NCI-H1694 treated with DMSO at 0.1 percent for 48 hours (cell line): ENCODE measurements around the gene FSTL1.

ENCODE experiments used
- DNase-seq: peaks from one replicate; lab custom pipeline; 2025; lab: John Stamatoyannopoulos, UW

FSTL1 gene

DNA sequence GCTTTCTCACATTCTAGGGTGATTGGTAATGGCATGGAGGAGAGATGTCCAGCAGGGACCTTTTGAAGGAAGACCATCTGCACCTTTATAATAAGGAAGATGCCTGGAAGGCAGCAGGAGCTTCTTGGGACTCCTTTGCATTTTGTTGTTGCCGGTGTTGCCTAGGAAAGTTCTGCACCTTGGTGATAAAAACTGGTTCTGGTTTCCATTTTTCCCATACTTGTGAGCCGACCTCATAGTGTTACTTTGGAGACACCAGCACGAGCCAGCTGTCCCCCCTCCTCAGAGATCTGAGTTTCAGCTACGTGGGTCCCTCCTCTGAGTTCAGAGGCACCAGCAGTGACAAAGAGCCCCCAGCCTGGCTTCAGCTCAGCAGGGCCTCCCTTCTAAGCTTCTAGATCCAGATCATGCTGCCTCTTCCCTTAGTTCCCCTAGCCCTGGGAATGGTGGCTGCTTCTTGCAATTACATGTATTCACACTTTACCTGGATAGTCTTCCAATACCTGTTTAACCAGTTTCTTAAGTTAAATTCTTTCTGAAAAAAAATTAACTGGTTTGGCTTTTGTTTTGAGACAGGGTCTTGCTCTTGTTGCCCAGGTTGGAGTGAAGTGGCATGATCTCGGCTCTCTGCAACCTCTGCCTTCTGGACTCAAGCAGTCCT, 18.0 kb upstream of the FSTL1 start:
- no peak for DNase-seq

DNA sequence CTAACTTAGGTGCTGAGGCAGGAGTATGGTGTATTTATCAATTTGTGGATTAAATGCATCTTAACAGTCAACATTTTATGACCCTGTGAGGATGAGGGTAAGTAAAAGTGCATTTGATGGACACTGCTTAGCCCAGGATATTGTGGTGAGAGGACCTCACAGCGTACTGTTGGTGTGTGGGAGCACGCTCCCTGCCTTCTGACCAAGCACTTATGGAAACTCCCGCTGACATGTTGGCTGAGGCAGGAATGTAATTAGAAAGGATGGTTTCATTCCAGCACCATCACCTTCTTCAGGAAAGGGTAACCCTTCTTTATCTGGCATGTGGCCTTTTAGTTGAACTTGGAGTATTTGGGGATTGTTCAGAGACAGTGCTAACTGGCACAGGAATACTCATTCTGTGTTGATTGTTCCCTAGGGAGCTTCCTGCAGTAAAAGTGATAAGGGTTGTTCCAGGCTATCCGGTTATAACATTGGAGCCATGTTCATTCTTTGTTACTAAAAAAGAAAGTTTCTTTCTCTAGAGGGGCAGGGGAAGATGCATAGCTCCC, 11.7 kb upstream of the FSTL1 start:
- DNase-seq: no peak

DNA sequence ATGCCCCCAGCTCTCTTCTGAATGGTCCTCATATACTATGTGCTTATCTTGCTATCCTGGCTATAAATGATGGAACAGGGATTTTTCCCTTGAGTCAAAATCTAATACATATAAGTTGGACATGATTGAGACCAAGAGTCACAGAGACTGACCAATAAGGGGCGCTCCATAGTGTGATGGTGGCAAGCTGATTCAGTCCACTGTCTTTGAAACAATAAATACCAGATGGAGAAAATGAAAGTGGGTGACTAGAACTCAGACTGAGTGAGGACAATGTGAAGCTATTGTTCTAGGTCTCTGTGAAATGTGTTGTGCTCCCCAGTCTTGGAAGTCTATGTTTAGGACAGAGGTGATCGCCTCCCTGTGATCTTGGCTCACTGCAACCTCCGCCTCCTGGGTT, 10.6 kb upstream of the FSTL1 start:
- no peak for DNase-seq

DNA sequence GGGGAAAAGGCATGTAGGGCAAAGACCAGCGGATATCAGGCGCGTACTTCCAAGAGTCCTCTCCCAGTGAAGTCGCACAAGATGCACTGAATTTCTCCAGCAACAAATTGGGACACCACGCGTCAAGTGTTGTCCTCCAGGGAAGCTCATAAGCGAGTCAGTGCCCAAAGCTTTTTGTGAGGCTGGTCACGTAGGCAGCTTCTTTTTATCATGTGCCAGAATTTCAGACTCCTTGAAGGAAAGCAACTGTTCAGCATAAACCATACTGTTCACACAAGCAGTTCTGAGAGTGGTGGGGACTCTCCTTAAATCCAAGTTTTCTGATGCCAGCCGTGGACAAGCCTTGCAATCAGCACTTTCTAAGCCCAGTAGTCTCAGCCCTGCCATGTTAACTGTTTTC, 10.1 kb upstream of the FSTL1 start:
- no peak for DNase-seq

DNA sequence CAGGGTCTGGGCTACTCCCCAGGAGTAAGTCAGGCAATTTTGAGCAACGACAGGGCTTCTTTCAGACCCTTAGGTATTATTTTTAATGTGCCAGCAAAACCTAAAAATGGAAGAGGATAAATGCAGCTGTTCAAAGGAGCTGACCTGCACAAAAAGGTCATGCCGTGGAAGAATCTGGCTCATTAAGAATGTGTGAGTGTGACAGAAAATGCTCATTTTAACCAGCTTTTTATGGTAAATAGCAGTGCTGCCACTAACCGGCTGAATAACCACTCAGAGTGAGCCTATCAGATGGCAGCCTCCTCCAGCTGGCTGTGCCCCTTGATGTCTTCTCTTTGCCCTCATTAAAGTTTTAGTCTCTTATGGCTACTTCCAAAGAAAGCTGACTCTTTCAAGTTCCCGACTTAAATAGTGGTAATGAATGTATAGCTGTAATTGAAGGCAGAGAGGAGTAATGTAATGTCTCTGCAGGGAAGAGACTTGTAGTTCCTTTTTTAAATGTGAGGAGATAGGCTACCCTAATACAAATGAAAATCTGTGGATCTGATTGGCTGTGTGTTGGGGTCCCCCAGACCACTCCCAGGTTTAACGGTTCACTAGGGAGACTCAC, 9.5 kb upstream of the FSTL1 start:
- no peak for DNase-seq

DNA sequence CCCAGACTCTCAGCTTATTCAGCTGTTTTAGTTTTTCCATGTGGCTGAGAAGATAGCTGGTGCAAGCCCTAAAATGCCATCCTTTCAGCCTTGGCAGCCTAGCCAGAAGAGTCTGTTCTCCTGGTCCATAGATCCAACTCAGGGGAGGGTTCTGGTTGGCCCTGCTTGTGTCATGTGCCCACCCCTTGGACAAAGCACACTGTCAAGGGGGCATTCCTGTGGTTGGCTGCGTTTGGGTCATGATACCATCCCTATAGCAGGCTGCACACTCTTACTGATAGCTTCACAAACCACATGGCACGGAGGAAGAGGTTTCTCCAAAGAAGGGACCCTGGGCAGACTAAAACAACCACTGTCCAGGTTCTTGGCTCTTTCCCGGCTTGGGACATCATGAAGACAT, 8.4 kb upstream of the FSTL1 start:
- no peak for DNase-seq

DNA sequence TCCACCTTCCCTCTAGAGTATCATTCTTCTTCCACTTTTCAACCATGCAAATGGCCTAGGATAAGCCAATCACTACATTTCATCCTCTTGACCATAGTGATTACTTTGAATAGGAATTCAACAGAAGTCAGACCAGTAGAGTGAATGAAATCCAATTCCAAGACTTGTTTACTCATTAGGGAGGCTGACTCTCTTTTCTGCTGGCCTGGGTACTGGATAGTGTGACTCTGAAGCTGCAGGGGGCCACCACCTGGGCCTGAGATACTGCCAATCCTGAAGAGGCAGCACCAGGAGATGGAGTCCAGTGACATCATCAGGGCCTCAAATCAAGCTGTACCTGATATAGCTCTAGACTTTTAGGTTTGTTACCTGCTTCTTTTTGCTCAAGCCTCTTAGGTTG, 7.0 kb upstream of the FSTL1 start:
- DNase-seq: no peak

DNA sequence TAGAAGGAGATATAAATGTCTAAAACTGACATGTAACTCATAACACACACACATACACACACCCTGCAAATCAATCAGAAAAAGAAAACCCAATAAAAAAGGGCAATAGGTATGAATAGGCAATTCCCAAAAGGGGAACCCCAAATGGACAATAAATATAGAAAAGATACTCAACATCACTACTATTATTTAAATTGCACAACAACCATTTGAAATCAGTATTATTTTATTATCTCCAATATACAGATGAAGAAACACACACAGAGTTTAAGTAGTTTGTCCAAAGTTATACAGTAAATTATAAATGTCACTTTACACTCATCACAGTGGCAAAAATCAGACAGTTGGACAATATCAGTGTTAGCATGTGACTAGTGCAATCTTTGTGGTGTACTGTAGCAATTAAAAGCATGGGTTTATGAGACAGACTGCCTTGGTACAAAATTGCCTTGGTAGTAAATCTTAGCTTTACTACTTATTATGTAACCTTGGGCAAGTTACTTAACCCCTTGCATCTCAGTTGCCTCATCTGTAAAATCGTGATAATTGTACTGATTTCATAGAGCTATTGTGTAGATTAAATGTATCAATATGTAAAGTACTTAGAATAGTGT, 3.4 kb upstream of the FSTL1 start:
- DNase-seq: no peak

DNA sequence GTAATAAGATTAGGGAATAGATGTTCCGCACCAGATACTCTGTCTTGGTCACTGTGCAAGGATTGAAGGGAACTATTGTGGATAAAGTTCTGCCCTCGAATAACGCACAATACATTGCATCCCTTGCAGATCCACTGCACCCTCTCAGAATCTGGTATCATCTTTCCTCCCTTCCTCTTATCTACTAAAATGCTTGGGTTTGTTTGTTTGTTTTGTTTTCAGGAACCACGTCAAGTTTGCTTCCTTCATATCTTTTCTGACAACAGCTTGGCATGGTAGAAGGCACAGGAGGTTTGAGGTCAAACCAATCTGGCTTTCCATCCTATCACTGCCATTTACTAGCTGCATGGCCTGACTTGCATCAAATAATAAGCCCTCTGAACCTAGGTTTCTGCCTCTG, 2.0 kb upstream of the FSTL1 start:
- no peak for DNase-seq

DNA sequence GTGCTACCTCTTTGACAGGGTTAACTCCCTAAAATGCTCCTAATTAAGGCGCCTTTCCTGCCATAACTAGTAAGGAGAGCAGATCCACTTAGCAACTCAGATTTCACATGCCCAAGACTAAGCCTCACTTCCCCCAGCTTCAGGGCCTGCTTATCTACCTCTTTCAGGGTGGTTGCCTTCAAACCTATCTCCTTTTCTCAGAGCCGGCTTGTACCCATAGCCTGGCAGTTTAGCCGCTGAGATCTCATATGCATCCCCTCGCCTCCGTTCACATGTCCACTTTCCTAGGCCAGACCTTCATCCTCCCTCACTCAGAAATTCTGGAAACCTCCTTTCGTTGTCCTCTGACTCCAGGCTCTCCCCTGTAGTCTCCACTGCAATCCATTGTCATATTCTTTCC, 1.0 kb upstream of the FSTL1 start:
- no peak for DNase-seq

DNA sequence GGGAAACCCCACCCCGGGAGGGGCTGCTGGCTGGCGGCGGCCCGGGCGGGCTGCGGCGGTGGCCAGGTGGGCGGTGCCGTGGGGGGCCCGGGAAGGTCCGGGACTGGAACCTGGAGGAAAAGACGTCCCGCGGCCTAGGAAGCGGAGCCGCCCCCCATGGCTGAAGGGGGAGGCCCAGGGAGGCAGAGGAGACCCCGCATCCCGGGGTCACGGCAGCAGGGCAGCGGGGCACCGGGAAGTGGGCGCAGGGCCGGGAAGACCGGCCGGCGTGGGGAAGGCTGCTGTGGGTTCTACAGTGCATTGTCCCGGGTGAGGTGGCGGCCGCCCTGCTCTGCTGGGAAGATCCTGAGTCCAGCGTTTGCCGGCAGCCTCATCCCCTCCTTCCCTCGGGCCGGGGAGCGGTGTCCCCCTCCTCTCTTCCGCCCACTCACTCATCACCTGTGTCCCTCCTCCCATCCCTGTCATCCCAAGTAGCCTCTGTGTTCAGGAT, 525 bp upstream of the FSTL1 start:
- DNase-seq: no peak

DNA sequence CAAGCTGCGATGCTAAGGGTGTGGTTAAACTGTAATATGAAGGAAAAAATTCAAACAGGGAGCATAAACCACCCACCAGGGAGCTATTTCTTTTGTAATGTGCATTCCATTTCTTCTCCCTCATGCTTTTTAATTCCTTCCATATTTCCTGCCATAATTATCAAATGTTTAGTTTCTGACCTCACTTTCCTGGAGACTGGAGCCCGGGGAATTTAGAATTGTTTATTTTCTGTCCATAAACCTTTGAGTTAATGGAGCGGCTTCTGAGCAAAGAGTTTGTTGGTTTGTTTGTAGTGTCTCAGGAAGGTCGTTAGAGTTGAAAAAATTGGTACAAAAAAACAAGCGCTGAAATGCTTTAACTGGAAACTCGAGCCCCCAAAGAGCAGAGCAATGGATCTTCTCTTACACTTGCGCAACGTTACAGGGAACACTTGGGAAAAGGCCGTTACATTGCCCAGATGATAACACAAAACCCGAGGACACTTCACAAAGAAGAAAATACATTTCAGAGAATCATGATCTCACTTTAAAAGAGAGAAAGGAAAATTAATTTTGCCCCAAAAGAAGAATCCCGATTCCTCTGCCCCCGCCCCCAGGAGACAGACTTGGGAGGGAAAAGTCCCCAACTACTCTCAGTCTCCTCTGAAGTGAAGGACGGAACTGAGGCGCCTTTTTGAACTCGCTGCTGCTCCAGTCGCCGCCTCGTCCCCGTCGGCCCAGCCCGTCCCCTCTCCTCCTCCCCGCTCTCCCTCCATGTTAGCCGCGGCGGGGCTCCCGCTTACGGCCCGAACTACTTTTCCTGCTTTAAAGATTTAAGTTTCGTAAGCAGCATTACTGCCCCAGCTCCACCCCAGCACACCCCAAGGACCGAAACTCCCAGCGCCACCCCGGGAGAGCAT, 842 bp downstream of the FSTL1 start:
- DNase-seq: no peak

DNA sequence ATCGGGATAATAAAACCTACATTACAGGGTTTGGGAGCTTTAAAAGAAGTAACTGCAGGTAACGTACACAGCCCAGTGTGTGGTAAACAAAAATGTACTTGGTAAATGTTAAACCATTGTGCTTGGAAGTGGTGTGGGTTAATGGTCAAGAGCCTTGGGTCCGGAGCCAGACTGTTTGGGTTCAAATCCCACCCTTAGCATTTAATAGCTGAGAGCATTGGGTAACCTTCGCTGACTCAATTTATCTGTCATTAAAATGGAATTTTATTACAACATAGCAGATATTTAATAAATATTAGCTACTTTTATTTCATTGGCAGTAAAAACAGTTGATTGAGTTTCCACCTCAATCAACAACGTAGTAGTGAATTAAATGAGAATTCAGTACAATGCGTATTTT, 1.5 kb downstream of the FSTL1 start:
- DNase-seq: no peak

DNA sequence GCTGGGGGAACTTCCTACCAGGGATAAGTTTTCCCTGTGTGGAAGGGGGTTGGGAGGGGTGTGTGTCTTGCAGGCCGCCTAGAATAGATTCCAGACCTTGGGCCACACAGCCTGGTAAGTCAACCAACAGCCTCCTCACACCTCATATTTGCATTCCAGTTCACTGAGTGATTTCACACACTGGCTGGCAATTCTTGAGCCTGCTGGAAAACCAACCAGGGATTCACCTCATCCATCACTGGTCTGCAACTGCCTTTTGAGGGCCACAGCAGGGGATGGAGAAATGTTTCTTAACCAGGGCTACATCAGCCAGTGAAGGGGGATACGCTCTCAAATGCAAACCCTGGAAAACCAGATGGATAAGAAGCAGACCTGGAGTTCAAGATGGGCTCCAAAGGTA, 2.0 kb downstream of the FSTL1 start:
- DNase-seq: no peak

DNA sequence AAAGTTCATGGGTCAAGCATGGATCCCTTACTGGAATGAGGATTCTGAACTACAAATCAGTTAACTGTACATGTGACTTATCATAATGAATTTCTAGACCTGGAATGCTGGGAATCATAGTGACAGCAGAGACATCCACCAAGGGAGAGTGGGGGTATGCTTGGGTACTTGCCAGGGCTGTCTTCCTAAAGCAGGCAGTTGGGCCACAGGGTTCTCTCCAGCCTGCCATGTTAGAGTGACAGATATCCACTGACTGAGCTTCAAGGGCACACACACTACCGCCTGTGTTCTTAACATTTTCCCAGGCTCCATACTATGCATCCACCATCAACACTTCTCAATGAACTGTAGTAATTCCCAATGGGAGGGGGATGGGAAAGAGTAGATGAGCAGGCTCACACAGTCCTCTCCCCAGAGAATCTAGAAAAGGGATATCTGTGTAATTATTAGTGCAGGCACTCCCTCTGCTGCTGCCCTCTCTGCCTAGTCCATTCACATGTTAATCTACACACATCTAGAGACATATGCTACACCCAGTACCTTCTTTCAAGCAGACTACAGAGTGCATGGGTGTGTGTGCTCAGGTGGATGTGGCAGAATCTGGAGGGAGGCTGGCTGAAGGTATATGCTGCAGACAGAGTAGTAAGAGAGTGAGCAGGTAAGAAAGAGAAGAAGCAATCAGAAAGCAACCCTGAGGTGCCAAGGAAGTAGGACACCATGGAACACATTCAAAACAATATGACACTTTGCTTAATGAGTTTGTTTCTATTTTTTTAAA, 3.7 kb downstream of the FSTL1 start:
- DNase-seq: no peak

DNA sequence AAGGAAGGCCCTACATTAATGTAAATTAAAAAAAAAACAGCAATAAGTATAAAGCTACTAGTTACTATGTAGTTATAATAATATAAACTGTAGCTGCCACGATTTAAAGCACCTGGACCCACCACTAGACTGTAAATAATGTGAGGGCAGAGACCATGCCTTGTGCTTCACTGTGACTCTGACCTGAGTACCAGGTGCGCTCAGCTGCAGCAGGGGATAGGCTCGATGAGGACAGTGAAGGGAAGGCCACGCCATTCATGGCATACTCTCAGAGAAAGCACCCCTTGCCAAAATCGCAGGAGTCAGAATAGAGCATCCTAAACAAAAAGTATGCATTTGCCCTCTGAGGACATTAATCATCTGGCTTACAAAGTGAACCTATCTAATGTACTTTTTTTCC, 5.1 kb downstream of the FSTL1 start:
- DNase-seq: no peak

DNA sequence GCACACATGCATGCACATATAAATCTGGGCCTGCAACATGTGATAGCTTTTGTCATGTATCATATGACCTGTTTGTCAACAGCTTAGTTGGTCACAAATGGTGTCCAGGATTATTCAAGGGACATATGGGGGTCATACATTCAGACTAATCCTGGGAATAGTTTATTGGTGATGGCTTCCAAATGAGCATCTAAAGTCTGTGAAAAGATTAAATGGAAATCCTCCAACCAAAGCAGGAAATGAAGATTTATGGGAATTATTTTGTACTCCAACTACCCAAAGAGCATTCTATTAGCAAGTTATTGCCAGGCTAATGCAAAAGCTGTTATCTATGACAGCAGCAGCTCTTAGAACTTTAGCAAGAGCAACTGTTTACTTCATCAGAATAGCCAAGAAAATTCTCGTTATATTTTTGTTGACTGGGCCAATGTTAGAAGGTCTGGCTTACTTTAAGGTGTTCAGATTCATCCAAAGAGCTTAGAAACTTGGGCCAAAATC, 7.1 kb downstream of the FSTL1 start:
- no peak for DNase-seq

DNA sequence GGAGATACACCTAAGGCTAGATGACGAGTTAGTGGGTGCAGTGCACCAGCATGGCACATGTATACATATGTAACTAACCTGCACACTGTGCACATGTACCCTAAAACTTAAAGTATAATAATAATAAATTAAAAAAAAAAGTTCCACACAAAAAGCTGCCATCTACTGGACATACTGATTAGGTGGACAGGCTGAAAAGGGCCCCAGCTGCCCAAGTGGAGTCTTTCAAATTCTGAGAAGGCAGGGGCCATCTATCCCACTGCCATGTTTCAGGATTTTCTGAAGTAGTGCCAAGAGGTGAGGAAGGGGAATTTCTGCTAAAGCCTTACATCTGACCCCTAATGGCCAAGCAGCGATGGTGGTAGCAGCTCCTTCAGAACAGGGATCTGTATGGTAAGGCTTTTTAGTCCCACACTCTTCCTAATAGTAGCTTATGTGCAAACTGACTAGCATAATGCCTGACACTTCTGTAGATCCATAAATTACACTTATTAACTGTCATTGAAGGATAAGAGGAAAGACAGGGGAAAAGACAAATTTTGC, 7.7 kb downstream of the FSTL1 start:
- DNase-seq: no peak

DNA sequence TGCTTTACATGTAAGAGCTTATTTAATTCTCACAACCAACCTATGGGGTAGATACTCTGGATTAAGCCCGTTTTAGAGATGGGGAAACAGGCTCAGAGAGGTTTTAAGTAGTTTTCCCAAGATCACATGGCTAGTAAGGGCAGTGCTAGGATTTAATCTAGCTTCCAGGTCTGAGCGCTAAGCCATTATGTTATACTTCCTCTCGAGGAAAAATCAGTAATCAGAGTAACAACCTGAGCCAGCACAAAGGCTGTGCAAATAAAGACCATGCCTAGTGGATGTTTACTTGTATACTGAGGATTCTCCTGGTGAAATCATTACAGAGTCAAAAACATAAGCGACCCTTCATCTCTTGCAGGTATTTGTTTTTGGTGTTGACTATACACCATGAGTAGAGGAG, 9.0 kb downstream of the FSTL1 start:
- DNase-seq: no peak

DNA sequence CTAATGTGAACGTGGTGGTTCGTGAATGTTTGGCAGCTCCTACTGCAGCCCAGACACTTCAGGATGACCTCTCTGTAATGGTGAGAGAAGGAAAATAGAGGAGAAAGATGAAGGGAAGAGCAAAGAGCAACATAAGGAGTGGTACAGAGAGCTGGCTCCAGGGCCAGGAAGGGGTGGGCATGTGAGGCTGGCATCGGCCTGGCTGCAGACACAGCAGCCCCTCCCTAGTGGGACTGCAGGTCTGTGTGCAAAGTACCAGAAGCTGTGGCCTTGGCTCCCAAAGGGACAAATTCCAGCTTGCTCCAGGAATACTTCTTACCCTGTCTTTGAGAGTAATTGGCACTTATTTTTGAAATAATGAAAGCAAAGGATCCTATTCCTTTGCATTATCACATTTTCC, 10.0 kb downstream of the FSTL1 start:
- no peak for DNase-seq
